Neural progenitor cell (in vitro differentiated cells): ENCODE measurements around the gene PEAR1. TPM values are rescaled to one million over a fixed set of nuclear protein-coding genes. Genes with fewer than 3 reads are reported as not detected.

Source experiments
- DNase-seq: peaks from one replicate; pipeline ENCODE4 v3.0.0-alpha.2; 2016; ENCODE audit warnings: low spot score
- H2AFZ ChIP-seq: fragments of 200-600 bp; sonication (generic); replicated peaks from 2 replicates; pipeline ENCODE4 v1.6.1; 2016; ENCODE audit warnings: antibody characterized with exemption
- H3F3A ChIP-seq: fragments of 200-600 bp; sonication (generic); 2 replicates; pipeline ENCODE4 v1.6.1; 2016; ENCODE audit warnings: antibody characterized with exemption, low read depth
- H3K27ac ChIP-seq: fragments of 200-600 bp; sonication (generic); 2 replicates; pipeline ENCODE4 v1.5.1; 2016; ENCODE audit warnings: mild to moderate bottlenecking
- H3K27me3 ChIP-seq: fragments of 200-600 bp; sonication (generic); 2 replicates; pipeline ENCODE4 v1.6.1; 2016; ENCODE audit warnings: mild to moderate bottlenecking, moderate library complexity
- H3K36me3 ChIP-seq: fragments of 200-600 bp; sonication (generic); 2 replicates; pipeline ENCODE4 v1.5.1; 2016
- H3K4me1 ChIP-seq: fragments of 200-600 bp; sonication (generic); 2 replicates; pipeline ENCODE4 v1.6.1; 2016; ENCODE audit warnings: mixed run types
- H3K4me2 ChIP-seq: fragments of 200-600 bp; sonication (generic); 2 replicates; pipeline ENCODE4 v1.6.1; 2016
- H3K4me3 ChIP-seq: fragments of 200-600 bp; sonication (generic); 2 replicates; pipeline ENCODE4 v1.5.1; 2016
- H3K79me2 ChIP-seq: fragments of 200-600 bp; sonication (generic); 2 replicates; pipeline ENCODE4 v1.6.1; 2016; ENCODE audit warnings: low read depth
- H3K9ac ChIP-seq: fragments of 200-600 bp; sonication (generic); 2 replicates; pipeline ENCODE4 v1.6.1; 2016
- H3K9me3 ChIP-seq: fragments of 200-600 bp; sonication (generic); 2 replicates; pipeline ENCODE4 v1.5.1; 2016; ENCODE audit warnings: low read depth
- H4K20me1 ChIP-seq: fragments of 200-600 bp; sonication (generic); 2 replicates; pipeline ENCODE4 v1.6.1; 2016; ENCODE audit warnings: low read depth
- H3K27ac Mint-ChIP-seq: 3 replicates; pipeline ENCODE4 v1.8.0; 2021; ENCODE audit warnings: mixed read lengths
- H3K27me3 Mint-ChIP-seq: 2 replicates; pipeline ENCODE4 v1.8.0; 2022; ENCODE audit warnings: low read depth, mild to moderate bottlenecking, inconsistent platforms, moderate library complexity, mixed read lengths; ENCODE audit not compliant: insufficient read depth
- H3K36me3 Mint-ChIP-seq: 3 replicates; pipeline ENCODE4 v1.8.0; 2021; ENCODE audit warnings: mixed read lengths
- H3K4me1 Mint-ChIP-seq: 3 replicates; pipeline ENCODE4 v1.8.0; 2021; ENCODE audit warnings: mixed read lengths
- H3K4me3 Mint-ChIP-seq: 3 replicates; pipeline ENCODE4 v1.8.0; 2021; ENCODE audit warnings: mild to moderate bottlenecking, moderate library complexity, mixed read lengths
- H3K9me3 Mint-ChIP-seq: 3 replicates; pipeline ENCODE4 v1.8.0; 2020; ENCODE audit warnings: mixed read lengths
- EZH2 ChIP-seq: fragments of 200-600 bp; sonication (generic); IDR thresholded peaks from 2 replicates; pipeline ENCODE4 v1.6.1; 2017; ENCODE audit warnings: antibody characterized with exemption, mild to moderate bottlenecking, moderate library complexity
- EZH2phosphoT487 ChIP-seq: fragments of 200-600 bp; sonication (generic); IDR thresholded peaks from 2 replicates; pipeline ENCODE4 v1.6.1; 2017; ENCODE audit warnings: antibody characterized with exemption
- total RNA-seq: library from RNA; depleted of rRNA; stranded (reverse); fragments of >200 nt; gene quantifications from 2 replicates; pipeline ENCODE4 v1.2.3, GENCODE V29; 2015; ENCODE audit warnings: low replicate concordance
- TF ChIP-seq, protein P1 (sequence below): fragments of 200-600 bp; sonication (generic); IDR thresholded peaks from 2 replicates; pipeline ENCODE4 v1.5.1; 2017; ENCODE audit warnings: antibody characterized with exemption, mild to moderate bottlenecking

Gene PEAR1
- total RNA-seq, 1 donor from 2014 or later: not detected

DNA sequence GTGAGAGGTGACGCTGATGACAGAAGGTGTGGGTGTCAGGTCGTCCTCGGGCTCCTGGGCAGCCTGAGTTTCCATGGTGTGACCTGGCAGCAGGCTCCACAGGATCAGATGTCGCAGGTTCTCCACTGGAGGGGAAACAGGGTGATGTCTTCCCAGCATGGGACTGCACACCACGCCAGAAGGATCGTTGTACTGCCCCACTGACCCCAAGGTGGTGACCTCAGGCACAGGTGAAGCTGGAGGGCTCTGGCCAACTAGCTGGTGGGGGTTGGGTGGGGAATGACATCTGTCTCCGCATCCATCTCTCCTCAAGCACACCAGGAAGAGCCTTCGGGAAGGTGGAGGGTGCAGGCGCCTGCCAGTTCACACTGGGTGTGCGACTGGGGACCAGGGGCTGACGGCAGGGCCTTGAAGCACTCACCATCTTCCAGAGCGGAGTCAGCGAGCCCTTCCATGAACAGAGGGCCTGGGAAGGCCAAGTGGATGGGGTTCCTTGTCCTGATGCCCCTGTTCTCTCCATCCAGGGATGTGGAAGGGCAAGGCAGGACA, 46.3 kb downstream of the PEAR1 start:
- H3K9me3 Mint-ChIP-seq: no peaks in the 10 kb centered on the region
- TF ChIP-seq EZH2: no peak
- TF ChIP-seq, protein P1, sequence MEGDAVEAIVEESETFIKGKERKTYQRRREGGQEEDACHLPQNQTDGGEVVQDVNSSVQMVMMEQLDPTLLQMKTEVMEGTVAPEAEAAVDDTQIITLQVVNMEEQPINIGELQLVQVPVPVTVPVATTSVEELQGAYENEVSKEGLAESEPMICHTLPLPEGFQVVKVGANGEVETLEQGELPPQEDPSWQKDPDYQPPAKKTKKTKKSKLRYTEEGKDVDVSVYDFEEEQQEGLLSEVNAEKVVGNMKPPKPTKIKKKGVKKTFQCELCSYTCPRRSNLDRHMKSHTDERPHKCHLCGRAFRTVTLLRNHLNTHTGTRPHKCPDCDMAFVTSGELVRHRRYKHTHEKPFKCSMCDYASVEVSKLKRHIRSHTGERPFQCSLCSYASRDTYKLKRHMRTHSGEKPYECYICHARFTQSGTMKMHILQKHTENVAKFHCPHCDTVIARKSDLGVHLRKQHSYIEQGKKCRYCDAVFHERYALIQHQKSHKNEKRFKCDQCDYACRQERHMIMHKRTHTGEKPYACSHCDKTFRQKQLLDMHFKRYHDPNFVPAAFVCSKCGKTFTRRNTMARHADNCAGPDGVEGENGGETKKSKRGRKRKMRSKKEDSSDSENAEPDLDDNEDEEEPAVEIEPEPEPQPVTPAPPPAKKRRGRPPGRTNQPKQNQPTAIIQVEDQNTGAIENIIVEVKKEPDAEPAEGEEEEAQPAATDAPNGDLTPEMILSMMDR: no peak
- TF ChIP-seq EZH2phosphoT487: no peak
- peaks cover 3% of the 10 kb centered on the region for H3K27me3 Mint-ChIP-seq
- H3K4me1 Mint-ChIP-seq: no peaks in the 10 kb centered on the region
- H3K4me3 ChIP-seq: no peak overlapping the region
- no peak overlapping the region for H3K4me3 Mint-ChIP-seq
- no peak for DNase-seq
- H3K27ac Mint-ChIP-seq: no peak overlapping the region
- H3K27me3 ChIP-seq: no peaks in the 10 kb centered on the region
- peaks cover 43% of the 10 kb centered on the region for H3K36me3 Mint-ChIP-seq
- H4K20me1 ChIP-seq: no peaks in the 10 kb centered on the region
- no peaks in the 10 kb centered on the region for H3K36me3 ChIP-seq
- no peaks in the 10 kb centered on the region for H3K4me1 ChIP-seq
- H3K9me3 ChIP-seq: no peaks in the 10 kb centered on the region
- no peak overlapping the region for H3K9ac ChIP-seq
- H3K79me2 ChIP-seq: no peaks in the 10 kb centered on the region
- no peak overlapping the region for H2AFZ ChIP-seq
- no peak overlapping the region for H3K27ac ChIP-seq
- no peaks in the 10 kb centered on the region for H3F3A ChIP-seq
- H3K4me2 ChIP-seq: no peak overlapping the region

DNA sequence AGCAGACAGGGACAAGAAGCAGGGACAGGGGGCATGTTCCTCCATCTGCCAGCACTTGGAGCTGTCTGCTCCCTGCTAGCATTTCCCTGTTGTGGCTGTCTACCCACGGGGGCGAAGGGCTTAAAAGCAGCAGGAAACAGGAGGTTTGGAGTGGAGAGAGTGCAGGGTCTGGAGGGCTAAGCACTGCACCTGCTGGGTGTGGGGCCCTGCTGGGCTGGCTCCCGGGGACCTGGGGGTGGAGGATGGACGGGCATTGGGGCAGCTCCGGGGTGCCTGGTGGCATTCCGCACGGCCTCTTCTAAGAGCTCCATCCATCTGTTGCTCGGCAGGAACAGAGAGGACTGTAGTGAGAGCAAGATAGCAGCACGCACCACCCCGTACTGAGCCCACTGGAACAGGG, 48.2 kb downstream of the PEAR1 start:
- Mint-ChIP-seq H3K27me3 (peaks cover 6% of the 10 kb centered on the region), H3K9me3 (no peaks in the 10 kb centered on the region), H3K4me1 (no peaks in the 10 kb centered on the region), H3K27ac (no peak overlapping the region), H3K36me3 (peaks cover 53% of the 10 kb centered on the region), H3K4me3 (no peak overlapping the region)
- H4K20me1 ChIP-seq: no peaks in the 10 kb centered on the region
- no peaks in the 10 kb centered on the region for H3K79me2 ChIP-seq
- H3F3A ChIP-seq: no peaks in the 10 kb centered on the region
- DNase-seq: no peak
- no peaks in the 10 kb centered on the region for H3K36me3 ChIP-seq
- TF ChIP-seq EZH2phosphoT487 (no peak), EZH2 (no peak)
- TF ChIP-seq, protein P1: no peak
- H3K9ac ChIP-seq: no peak overlapping the region
- H2AFZ ChIP-seq: no peak overlapping the region
- no peaks in the 10 kb centered on the region for H3K27me3 ChIP-seq
- H3K4me1 ChIP-seq: no peaks in the 10 kb centered on the region
- no peak overlapping the region for H3K4me2 ChIP-seq
- no peaks in the 10 kb centered on the region for H3K9me3 ChIP-seq
- H3K4me3 ChIP-seq: no peak overlapping the region
- H3K27ac ChIP-seq: no peak overlapping the region

DNA sequence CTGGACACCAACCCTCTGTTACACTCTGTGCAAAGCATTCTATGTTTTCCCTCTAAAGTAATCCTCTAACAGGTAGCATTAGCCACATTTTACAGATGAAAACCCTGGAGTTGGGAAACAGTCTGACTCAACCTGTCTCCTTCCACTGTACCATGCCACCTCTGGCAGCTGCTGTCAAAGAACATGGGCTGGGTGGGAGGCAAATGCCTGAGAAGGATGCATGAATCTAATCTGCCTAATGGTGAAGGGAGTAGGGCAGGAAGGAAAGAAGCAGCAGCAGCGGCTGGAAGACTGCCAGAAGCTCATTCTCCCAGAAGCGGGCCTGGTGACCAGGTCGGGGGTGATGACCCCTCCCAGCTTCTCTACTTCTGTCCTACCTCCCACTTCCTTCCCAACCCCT, 48.7 kb downstream of the PEAR1 start:
- Mint-ChIP-seq H3K4me1 (no peaks in the 10 kb centered on the region), H3K9me3 (no peaks in the 10 kb centered on the region), H3K4me3 (no peak overlapping the region), H3K27me3 (peaks cover 6% of the 10 kb centered on the region), H3K27ac (no peak overlapping the region), H3K36me3 (peaks cover 58% of the 10 kb centered on the region)
- no peaks in the 10 kb centered on the region for H3K79me2 ChIP-seq
- no peak overlapping the region for H3K27ac ChIP-seq
- H3K4me1 ChIP-seq: no peaks in the 10 kb centered on the region
- TF ChIP-seq, protein P1: no peak
- TF ChIP-seq EZH2 (no peak), EZH2phosphoT487 (no peak)
- no peak overlapping the region for H3K4me3 ChIP-seq
- no peaks in the 10 kb centered on the region for H3K27me3 ChIP-seq
- no peak overlapping the region for H3K9ac ChIP-seq
- no peak overlapping the region for H2AFZ ChIP-seq
- H3K9me3 ChIP-seq: no peaks in the 10 kb centered on the region
- H3F3A ChIP-seq: no peaks in the 10 kb centered on the region
- no peak for DNase-seq
- H4K20me1 ChIP-seq: no peaks in the 10 kb centered on the region
- no peaks in the 10 kb centered on the region for H3K36me3 ChIP-seq
- no peak overlapping the region for H3K4me2 ChIP-seq
